Activated CD4-positive, CD25-positive, alpha-beta regulatory T cell treated with anti-CD3 and anti-CD28 coated beads, Interleukin-2, amount 50 U/mL, for 72 hours (primary cell): ENCODE results near the gene HAUS8.
"Not testable (repeated sequence)": the region's sequence is repeated elsewhere in the genome, so short reads cannot be mapped to it uniquely, and the experiment has no call there.

Experiments used
- DNase-seq: peaks from one replicate; pipeline ENCODE4 v3.0.0; 2021

The HAUS8 gene

GRCh38 chr19:17098326-17098725, 23.1 kb upstream of the HAUS8 start:
- no peak for DNase-seq

- no peak for DNase-seq
These were observed 22.4 kb upstream of the HAUS8 start for GRCh38 chr19:17097593-17098126.

- no peak for DNase-seq
These were observed 20.1 kb upstream of the HAUS8 start for GRCh38 chr19:17095141-17095919.

GRCh38 chr19:17094694-17095093, 19.4 kb upstream of the HAUS8 start:
- DNase-seq = not testable (repeated sequence)

- DNase-seq = no peak
These were observed 17.4 kb upstream of the HAUS8 start for GRCh38 chr19:17092696-17093095.

- DNase-seq = no peak
These were observed 16.6 kb upstream of the HAUS8 start for GRCh38 chr19:17091758-17092333.

GRCh38 chr19:17090583-17090982, 15.3 kb upstream of the HAUS8 start:
- no peak for DNase-seq

GRCh38 chr19:17088552-17088951, 13.3 kb upstream of the HAUS8 start:
- DNase-seq = no peak

GRCh38 chr19:17086834-17087233, 11.6 kb upstream of the HAUS8 start:
- DNase-seq = no peak

GRCh38 chr19:17086120-17086519, 10.9 kb upstream of the HAUS8 start:
- no peak for DNase-seq

GRCh38 chr19:17081672-17082630, 6.7 kb upstream of the HAUS8 start:
- no peak for DNase-seq

- DNase-seq = no peak
These were observed 5.2 kb upstream of the HAUS8 start for GRCh38 chr19:17080440-17080801.

- DNase-seq = peak; percentile 59
These were observed 4.6 kb upstream of the HAUS8 start for GRCh38 chr19:17079710-17080439.

- DNase-seq = no peak
These were observed 3.9 kb upstream of the HAUS8 start for GRCh38 chr19:17078920-17079709.

GRCh38 chr19:17078036-17078919, 3.0 kb upstream of the HAUS8 start:
- no peak for DNase-seq

- DNase-seq = no peak
These were observed 2.3 kb upstream of the HAUS8 start for GRCh38 chr19:17077447-17078028.

- DNase-seq = peak; percentile 37
These were observed 1.3 kb upstream of the HAUS8 start for GRCh38 chr19:17076543-17076991.

GRCh38 chr19:17075864-17076542, 751 bp upstream of the HAUS8 start:
- DNase-seq = peak; percentile 58

- no peak for DNase-seq
These were observed 618 bp downstream of the HAUS8 start for GRCh38 chr19:17074634-17075034.
